OCI-LY1 (cell line): ENCODE measurements around the gene SMAD1.

Experiments
- CTCF ChIP-seq: fragments of 200-600 bp; sonication (generic), shearing (Covaris generic); IDR thresholded peaks from 2 replicates; pipeline ENCODE4 v1.5.1; 2017; ENCODE audit warnings: mild to moderate bottlenecking, antibody characterized with exemption, low read length, moderate library complexity, mixed read lengths
- EZH2 ChIP-seq: fragments of 200-600 bp; sonication (generic), shearing (Covaris generic); IDR thresholded peaks from 2 replicates; pipeline ENCODE4 v1.8.0; 2017; ENCODE audit warnings: borderline replicate concordance, mixed run types, mild to moderate bottlenecking, antibody characterized with exemption, low read length, moderate library complexity, mixed read lengths

- TF ChIP-seq CTCF (no peak), EZH2 (no peak)
These were observed 35.5 kb upstream of the SMAD1 start for GRCh38 chr4:145446184-145446583.
